Activated T-cell treated with anti-CD3 and anti-CD28 coated beads for 1 hour (primary cell): ENCODE data around the gene CLTC.
"Not testable (repeated sequence)": the region's sequence is repeated elsewhere in the genome, so short reads cannot be mapped to it uniquely, and the experiment has no call there.

Experiments used
- DNase-seq: peaks from one replicate; pipeline ENCODE4 v3.0.0-alpha.2; 2020; ENCODE audit warnings: low read depth

Gene CLTC

DNA sequence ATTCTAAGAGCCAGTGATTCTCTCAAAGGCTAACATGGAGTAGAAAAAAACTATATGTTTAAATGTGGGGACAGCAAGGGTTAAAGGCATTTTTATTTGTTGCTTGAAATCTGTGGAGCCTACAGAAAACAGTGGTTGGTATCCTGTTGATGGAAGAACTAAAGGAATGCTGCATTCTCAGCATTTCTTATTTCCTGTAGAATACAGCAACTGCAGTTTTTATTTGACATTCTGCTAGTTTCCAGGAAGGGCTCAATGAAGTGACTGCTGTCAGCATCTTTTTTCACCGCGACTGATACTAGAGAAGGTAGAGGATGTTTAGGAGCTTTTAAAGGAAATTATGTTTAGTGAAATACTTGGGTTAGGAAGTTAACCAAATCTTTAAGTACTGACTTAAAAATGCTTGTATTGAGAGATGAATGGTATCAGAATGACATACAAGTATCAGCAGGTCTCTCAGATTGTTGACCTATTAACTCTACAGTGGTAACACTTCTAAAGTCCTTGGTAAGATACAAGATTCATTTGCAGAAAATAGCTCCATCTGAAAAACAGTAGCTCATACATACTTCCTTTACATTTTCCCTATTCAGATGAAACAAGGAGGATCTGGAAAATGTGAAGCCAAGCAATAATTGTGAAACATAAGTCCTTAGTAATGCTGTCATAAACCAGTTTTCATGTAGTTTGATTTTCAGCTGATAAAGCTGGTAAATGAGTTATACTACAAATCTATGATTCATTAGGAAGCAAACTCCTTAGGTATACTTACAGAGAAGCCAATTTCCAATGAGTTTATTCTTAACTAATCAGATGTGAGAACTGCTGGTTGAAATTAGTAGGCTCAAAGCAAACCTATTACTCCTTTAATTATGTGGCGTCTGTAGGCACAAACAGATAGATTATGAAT is 15.2 kb downstream of the CLTC start:
- no peak for DNase-seq

- DNase-seq: no peak
These were observed 18.1 kb downstream of the CLTC start for GRCh38 chr17:59637611-59638310.

DNA sequence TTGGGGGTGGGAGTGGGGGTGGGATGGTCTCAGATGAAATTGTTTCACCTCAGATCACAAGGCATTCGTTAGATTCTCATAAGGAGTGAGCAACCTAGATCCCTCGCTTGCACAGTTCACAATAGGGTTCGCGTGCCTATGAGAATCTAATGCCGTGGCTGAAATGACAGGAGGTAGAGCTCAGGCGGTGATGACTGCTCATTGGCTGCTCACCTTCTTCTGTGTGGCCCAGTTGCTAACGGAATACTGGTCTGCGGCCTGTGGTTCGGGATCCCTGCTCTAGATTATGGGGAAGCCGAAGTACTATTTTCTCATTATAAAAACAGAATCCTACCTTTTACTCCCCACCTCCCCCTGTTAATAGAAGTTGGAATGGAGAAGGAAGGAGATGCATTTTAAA is 18.9 kb downstream of the CLTC start:
- no peak for DNase-seq

GRCh38 chr17:59641799-59642484 is 22.2 kb downstream of the CLTC start:
- DNase-seq: no peak

- DNase-seq: no peak
These were observed 22.9 kb downstream of the CLTC start for GRCh38 chr17:59642565-59642964.

GRCh38 chr17:59643159-59644140 is 23.8 kb downstream of the CLTC start:
- DNase-seq: no peak

DNA sequence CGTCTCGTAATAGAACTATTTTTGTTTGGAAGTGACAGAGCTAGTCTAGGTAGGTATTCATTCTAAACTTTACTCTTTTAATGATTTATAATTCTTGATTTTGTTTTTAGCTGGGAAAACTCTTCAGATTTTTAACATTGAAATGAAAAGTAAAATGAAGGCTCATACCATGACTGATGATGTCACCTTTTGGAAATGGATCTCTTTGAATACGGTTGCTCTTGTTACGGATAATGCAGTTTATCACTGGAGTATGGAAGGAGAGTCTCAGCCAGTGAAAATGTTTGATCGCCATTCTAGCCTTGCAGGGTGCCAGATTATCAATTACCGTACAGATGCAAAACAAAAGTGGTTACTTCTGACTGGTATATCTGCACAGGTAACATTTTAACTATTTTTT is 27.6 kb downstream of the CLTC start:
- no peak for DNase-seq

DNA sequence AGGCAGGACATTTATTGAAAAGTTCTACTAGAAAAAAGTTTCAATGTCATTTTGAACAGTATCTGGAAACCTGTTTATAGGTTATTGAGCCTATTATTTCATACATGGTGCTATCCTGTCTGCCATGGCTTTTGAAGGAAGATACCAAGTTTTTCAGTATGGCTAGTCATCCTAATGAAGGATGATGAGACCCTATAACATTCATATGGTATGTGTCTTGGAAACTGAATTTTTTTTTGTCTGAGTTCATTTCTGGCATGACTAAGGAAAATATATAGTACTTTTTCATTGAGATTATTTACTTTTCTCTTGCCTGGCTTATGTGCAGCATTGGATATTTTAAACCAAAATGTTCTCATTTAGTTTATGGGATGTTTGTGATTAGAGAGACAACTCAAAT is 30.2 kb downstream of the CLTC start:
- DNase-seq: no peak

GRCh38 chr17:59650642-59651041 is 30.9 kb downstream of the CLTC start:
- DNase-seq: no peak

GRCh38 chr17:59651346-59651745 is 31.7 kb downstream of the CLTC start:
- no peak for DNase-seq

- no peak for DNase-seq
These were observed 32.4 kb downstream of the CLTC start for GRCh38 chr17:59652119-59652518.

DNA sequence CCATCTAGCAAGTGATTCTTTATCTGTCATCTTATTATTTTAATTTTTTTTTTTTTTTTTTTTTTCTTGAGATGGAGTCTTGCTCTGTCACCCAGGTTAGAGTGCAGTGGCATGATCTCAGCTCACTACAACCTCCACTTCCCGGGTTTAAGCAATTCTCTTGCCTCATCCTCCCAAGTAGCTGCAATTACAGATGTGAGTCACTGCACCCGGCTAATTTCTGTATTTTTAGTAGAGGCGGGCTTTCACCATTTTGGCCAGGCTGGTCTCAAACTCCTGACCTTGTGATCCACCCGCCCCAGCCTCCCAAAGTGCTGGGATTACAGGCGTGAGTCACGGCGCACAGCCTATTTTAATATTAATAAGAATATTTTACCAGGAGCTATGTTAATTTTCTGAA is 36.9 kb downstream of the CLTC start:
- not testable (repeated sequence) for DNase-seq

DNA sequence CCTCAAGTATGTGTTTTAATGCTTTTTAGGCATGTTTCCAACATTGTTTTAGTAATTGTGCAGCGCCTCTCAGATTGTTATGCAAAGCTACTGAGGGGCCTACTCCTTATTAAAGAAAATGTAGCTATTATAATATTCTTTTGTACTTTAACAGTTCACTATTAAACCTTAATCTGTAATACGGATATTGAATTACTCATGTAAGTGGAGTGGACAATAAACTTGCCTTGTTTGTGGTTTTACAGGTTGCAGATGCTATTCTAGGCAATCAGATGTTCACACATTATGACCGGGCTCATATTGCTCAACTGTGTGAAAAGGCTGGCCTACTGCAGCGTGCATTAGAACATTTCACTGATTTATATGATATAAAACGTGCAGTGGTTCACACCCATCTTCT is 46.5 kb downstream of the CLTC start:
- DNase-seq: no peak

DNA sequence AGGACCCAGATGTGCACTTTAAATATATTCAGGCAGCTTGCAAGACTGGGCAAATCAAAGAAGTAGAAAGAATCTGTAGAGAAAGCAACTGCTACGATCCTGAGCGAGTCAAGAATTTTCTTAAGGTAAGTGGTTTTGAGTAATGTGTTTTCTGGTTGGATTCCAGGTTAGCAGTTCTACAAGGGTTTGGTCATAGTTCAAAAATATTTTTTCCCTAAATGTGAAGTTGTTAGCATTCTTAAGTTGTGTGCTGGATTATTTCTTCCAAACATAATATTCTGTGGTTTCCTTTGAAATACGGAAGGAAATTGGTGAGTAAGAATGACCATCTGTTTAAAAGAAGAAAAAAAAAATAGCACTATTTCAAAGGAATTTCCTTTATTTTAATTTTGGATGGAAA is 49.1 kb downstream of the CLTC start:
- no peak for DNase-seq

DNA sequence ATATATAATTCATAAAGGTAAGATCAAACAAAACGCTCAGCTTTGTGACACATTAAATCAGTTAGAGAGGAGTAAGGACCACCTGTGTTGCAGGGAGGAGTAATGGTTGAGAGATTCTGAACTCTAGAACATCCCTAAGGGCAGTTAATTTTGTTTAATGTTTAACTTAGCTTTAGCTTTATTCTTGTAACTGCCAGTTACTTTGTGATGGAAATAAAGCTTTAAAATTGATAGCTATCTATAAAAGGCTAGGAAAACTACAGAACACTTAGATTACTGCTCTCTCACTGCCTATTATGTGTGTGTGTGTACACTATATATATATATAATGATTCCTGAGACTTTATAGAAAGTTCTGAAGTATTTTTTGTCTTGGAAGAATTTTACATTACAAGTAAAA is 49.7 kb downstream of the CLTC start:
- no peak for DNase-seq

DNA sequence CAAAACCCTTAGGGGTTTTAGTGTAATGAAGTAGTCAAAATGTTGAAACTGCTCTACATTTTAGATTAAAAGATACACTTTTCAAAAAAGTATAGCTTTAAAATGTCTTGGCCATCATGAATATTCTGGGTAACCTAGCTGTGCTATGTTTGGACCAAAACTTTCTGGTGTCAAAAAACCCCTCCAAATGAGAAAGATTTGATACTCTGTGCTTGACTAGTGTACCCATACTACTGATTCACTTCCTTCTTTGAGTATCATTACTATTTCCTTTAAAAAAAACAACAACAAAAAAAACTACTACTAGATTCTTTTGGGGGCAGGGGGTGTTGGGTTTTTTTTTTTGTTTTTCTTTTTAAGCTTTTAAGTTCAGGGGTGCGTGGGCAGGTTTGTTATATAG is 50.2 kb downstream of the CLTC start:
- DNase-seq: no peak

DNA sequence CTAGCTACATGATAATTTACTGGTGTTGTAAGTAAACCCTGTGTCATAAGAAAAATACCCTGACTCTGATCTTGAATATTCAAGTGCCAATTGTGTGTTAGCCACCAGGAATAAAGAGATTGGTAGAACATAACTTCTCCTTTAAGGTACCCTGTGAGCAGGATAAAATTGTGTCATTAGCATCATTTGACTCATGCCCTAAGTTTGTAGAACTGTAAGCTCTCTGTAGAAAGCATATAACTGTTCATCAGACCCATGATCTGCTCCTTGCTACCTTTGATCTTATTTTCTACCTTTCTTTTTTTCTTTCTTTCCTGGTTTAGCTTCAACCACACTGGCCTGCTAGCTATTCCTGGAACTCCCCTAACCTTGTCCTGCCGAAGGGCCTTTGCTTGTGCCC is 51.7 kb downstream of the CLTC start:
- no peak for DNase-seq

DNA sequence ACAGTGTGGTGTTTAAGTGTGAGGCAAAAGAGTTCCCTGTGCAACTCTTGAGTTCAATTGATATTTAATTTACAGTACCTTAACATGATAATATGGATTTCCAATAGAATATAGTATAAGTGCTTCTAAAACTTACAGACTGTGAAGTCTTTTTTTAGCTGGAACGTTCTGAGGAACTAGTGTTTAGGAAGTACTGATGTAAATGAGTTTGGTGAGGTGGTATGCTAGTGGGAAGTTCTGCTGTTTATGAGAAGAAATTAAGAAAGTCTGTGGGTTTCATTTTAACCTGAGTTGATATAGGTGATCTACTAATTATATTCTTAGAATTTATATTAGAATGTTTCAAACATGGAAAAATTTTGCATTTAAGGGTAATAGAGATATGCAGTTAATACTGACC is 55.5 kb downstream of the CLTC start:
- no peak for DNase-seq

GRCh38 chr17:59676716-59677115 is 57.0 kb downstream of the CLTC start:
- no peak for DNase-seq

GRCh38 chr17:59678918-59679317 is 59.2 kb downstream of the CLTC start:
- no peak for DNase-seq

DNA sequence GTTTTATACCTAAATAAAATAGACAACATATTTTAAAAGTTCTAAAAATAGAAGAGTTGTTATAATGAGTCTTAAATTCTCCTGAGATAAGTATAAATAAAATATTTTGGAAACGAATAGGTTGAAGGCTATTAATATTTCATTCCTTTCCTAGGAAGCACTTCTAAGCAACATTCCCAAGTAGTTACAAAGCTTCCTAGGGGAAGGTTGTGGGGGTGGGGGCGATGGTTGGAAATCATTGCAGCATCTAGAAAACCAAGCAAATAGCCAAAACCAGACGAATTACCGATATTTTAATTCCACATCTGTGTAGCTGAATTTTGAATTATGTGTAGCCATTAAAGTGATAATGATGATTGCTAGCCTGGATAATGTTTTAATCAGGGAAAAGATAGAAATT is 60.6 kb downstream of the CLTC start:
- no peak for DNase-seq

- no peak for DNase-seq
These were observed 63.6 kb downstream of the CLTC start for GRCh38 chr17:59683283-59683682.
